ENCODE results near the gene PAGE1. TPM values are rescaled to one million over a fixed set of nuclear protein-coding genes. Genes with fewer than 3 reads are reported as not detected.

Gene PAGE1
- total RNA-seq, 1 experiment from 2014 or later: not detected

GRCh38 chrX:49659771-49660170 lies 36.0 kb downstream of the PAGE1 start:
- TF ChIP-seq ELF1 (IDR thresholded peaks at IDR 0.05; ENCODE audit: borderline replicate concordance, low read depth) (no peak), EZH2phosphoT487 (IDR thresholded peaks at IDR 0.05; ENCODE audit: borderline replicate concordance) (no peak), POLR2AphosphoS5 (IDR thresholded peaks at IDR 0.05; ENCODE audit: low read depth, low read length) (no peak), POLR2A (IDR thresholded peaks at IDR 0.05; ENCODE audit: borderline replicate concordance, extremely low read depth, insufficient read depth, insufficient read length) (no peak), SP1 (IDR thresholded peaks at IDR 0.05; ENCODE audit: low read depth) (no peak), ZBTB33 (IDR thresholded peaks at IDR 0.05; ENCODE audit: extremely low read depth, insufficient replicate concordance, low read length) (no peak), FOSL1 (IDR thresholded peaks at IDR 0.05; ENCODE audit: low read depth) (no peak), ZFX (IDR thresholded peaks at IDR 0.05) (no peak), JUND (IDR thresholded peaks at IDR 0.05) (no peak), CTCF (IDR thresholded peaks at IDR 0.05 in 2 of 3, conservative IDR thresholded peaks at IDR 0.05 in 1 of 3; ENCODE audit: borderline replicate concordance in 1 of 3, insufficient read depth in 1 of 3, low read depth in 2 of 3, low read length in 2 of 3) (no peak)
- Histone ChIP-seq H3K4me1 (ENCODE audit: control insufficient read depth in 1 of 2, insufficient read depth in 2 of 2, low read length in 2 of 2) (no peaks in the 10 kb centered on the region), H3K9me2 (ENCODE audit: insufficient read depth) (no peaks in the 10 kb centered on the region), H3K27me3 (ENCODE audit: insufficient read depth, low read length) (peaks cover 11% of the 10 kb centered on the region; the same call in 1 of the 2 replicates), H3K4me3 (replicated peaks in 1 of 2; ENCODE audit: low read depth in 1 of 2, low read length in 2 of 2) (no peak overlapping the region), H3K27ac (ENCODE audit: low read depth, low read length) (no peak overlapping the region), H4K20me1 (ENCODE audit: insufficient read depth) (no peaks in the 10 kb centered on the region), H3K79me2 (ENCODE audit: insufficient read depth, low read length) (no peaks in the 10 kb centered on the region), H3K36me3 (ENCODE audit: control insufficient read depth in 1 of 2, insufficient read depth in 2 of 2, low read length in 2 of 2) (no peaks in the 10 kb centered on the region), H3K9me3 (ENCODE audit: control insufficient read depth in 1 of 2, insufficient read depth in 1 of 2, low read depth in 1 of 2, low read length in 2 of 2) (no peaks in the 10 kb centered on the region), H3K9ac (ENCODE audit: low read length) (no peak overlapping the region), H2AFZ (ENCODE audit: low read depth, low read length, poor library complexity, severe bottlenecking) (no peak overlapping the region), H3K4me2 (ENCODE audit: low read length) (no peak overlapping the region)
- intact Hi-C loops (cut with micrococcal nuclease): no loop called here
- DNase-seq (ENCODE audit: low read depth, low spot score) (no peak), ATAC-seq (no peak)
- ChIA-PET POLR2A (no interaction called here), CTCF (no interaction called here), RAD21 (ENCODE audit: low non-redundant PET in 1 of 2, low total read pairs in 2 of 2, uncharacterized antibody in 2 of 2, unreplicated experiment in 2 of 2) (no interaction called here)
- BruUV-seq (replicated peaks): no TSS peak

Measured in HCT116 (cell line).